Measurements from ENCODE around the gene MOB3A. TPM values are rescaled to one million over a fixed set of nuclear protein-coding genes. Genes with fewer than 3 reads are reported as not detected.

The MOB3A gene
- total and polyA plus RNA-seq, 2 of the 13 experiments (the other 11 are each of a cell fraction or from before 2014, with no cell fraction given): 3.5 to 17.8 TPM

- TF ChIP-seq ZHX2 (IDR thresholded peaks at IDR 0.05; ENCODE audit: low read depth) (no peak), ZHX2 (CRISPR knock-in tag; IDR thresholded peaks at IDR 0.05; ENCODE audit: borderline replicate concordance) (no peak), SKI (IDR thresholded peaks at IDR 0.05; ENCODE audit: partially characterized antibody) (no peak), PRPF4 (IDR thresholded peaks at IDR 0.05; ENCODE audit: low read depth, low read length, poor library complexity, severe bottlenecking) (no peak), ZBTB38 (CRISPR knock-in tag; IDR thresholded peaks at IDR 0.05) (peak; percentile 100), ZNF280D (CRISPR knock-in tag; IDR thresholded peaks at IDR 0.05) (no peak), RAD21 (CRISPR knock-in tag; IDR thresholded peaks at IDR 0.05) (no peak), ZNF687 (CRISPR knock-in tag; IDR thresholded peaks at IDR 0.05) (peak; percentile 94), PAXIP1 (CRISPR knock-in tag; conservative IDR thresholded peaks at IDR 0.05) (0 out of 2 replicates have a peak, but pooled peaks have one; percentile 27), ZFX (CRISPR knock-in tag; IDR thresholded peaks at IDR 0.05; ENCODE audit: low read depth) (peak; percentile 59), ELF3 (CRISPR knock-in tag; IDR thresholded peaks at IDR 0.05) (peak; percentile 48; the same call in 1 of the 2 replicates)
Measured at GRCh38 chr19:2089001-2089711, 7.0 kb downstream of the MOB3A start (continued).

All from HepG2 (cell line).